ENCODE results near the gene FSTL4. TPM values are rescaled to one million over a fixed set of nuclear protein-coding genes. Genes with fewer than 3 reads are reported as not detected.

The FSTL4 gene
- total and polyA plus RNA-seq, 2 of the 4 experiments (the other 2 are of a cell fraction), result 0.18 TPM; not detected in 1

DNA sequence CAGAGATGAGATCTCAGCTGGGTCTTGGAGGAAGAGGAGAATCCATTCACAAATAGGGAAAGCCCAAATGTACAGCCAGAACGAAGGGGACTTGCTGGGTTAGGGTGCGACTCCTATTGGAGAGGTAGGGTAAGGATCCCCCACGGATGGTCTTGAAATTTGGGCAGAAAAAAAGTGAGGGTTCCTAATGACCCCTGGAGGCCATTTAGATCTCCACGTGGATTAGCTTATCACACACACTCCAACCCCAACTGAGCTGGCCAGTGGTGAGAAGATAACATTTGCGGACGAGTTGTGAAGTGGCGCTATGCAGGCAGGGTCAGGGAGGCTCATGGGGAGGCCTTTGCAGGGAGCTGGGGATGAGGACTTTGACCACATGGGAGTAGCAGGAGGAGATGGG lies 86.0 kb downstream of the FSTL4 start:
- Histone ChIP-seq H3K27ac (ENCODE audit: insufficient read depth, low read length) (no peak overlapping the region), H4K8ac (ENCODE audit: low read depth in 2 of 2, low read length in 2 of 2) (no peak overlapping the region), H4K91ac (ENCODE audit: insufficient read depth, low read depth, low read length) (no peak overlapping the region), H3K9ac (ENCODE audit: low read depth, low read length) (no peak overlapping the region), H2BK20ac (ENCODE audit: low read depth, low read length) (no peak overlapping the region), H3K14ac (replicated peaks; ENCODE audit: low read depth, low read length) (no peak overlapping the region), H3K4me3 (ENCODE audit: insufficient read depth, low read depth, low read length) (no peak overlapping the region), H2BK5ac (ENCODE audit: low read depth, low read length, poor library complexity, severe bottlenecking) (no peak overlapping the region), H3K18ac (ENCODE audit: low read depth, low read length) (no peak overlapping the region), H3K23ac (ENCODE audit: low read depth, low read length) (no peak overlapping the region), H3K56ac (ENCODE audit: extremely low read depth, insufficient read depth, low read length) (no peak overlapping the region), H2BK120ac (ENCODE audit: low read depth, low read length) (no peak overlapping the region), H3K4ac (ENCODE audit: low read depth, low read length) (no peak overlapping the region), H2AFZ (replicated peaks; ENCODE audit: low read length, poor library complexity) (no peak overlapping the region), H3K4me1 (ENCODE audit: control insufficient read depth, insufficient read depth, low read length) (no peaks in the 10 kb centered on the region), H2AK5ac (ENCODE audit: low read depth, low read length) (no peak overlapping the region), H2BK15ac (ENCODE audit: low read depth, low read length) (no peak overlapping the region), H3K36me3 (ENCODE audit: control insufficient read depth, insufficient read depth, low read length) (no peaks in the 10 kb centered on the region), H3K27me3 (ENCODE audit: control insufficient read depth, insufficient read depth, low read length) (peaks cover 16% of the 10 kb centered on the region), H2AK9ac (replicated peaks; ENCODE audit: low read depth, low read length, poor library complexity) (no peak overlapping the region), H3K9me3 (ENCODE audit: control insufficient read depth, insufficient read depth, low read length) (no peaks in the 10 kb centered on the region), H3K9me1 (ENCODE audit: insufficient read depth, low read length) (no peaks in the 10 kb centered on the region), H3K4me2 (ENCODE audit: low read depth, low read length) (no peak overlapping the region), H4K20me1 (ENCODE audit: insufficient read depth, low read length) (no peaks in the 10 kb centered on the region), H4K5ac (ENCODE audit: low read depth, low read length) (no peak overlapping the region), H3K79me1 (ENCODE audit: low read depth in 1 of 2, low read length in 2 of 2) (no peaks in the 10 kb centered on the region)
- no CpG with 5 or more reads among the region's 7 CpGs for WGBS, 2 experiments (ENCODE audit: extremely low coverage in 2 of 2, insufficient read length in 1 of 2)
- dilution Hi-C loops (cut with HindIII; ENCODE audit: low sequenced_read_pairs, unreplicated experiment) (no loop called here), intact Hi-C loops (cut with micrococcal nuclease) (no loop called here), in situ Hi-C loops (cut with MboI; ENCODE audit: low sequenced_read_pairs) (no loop called here)
- DNase-seq, result no peak
- TF ChIP-seq, protein P1, sequence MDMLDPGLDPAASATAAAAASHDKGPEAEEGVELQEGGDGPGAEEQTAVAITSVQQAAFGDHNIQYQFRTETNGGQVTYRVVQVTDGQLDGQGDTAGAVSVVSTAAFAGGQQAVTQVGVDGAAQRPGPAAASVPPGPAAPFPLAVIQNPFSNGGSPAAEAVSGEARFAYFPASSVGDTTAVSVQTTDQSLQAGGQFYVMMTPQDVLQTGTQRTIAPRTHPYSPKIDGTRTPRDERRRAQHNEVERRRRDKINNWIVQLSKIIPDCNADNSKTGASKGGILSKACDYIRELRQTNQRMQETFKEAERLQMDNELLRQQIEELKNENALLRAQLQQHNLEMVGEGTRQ (IDR thresholded peaks at IDR 0.05; ENCODE audit: low read depth, low read length), result no peak
- no peak for TF ChIP-seq RAD21 (IDR thresholded peaks at IDR 0.05; ENCODE audit: low read length)
- no peak for TF ChIP-seq NFE2L2 (IDR thresholded peaks at IDR 0.05; ENCODE audit: low read depth, low read length)
- TF ChIP-seq MAFK (IDR thresholded peaks at IDR 0.05; ENCODE audit: low read depth, low read length), result no peak
- TF ChIP-seq, protein P2, sequence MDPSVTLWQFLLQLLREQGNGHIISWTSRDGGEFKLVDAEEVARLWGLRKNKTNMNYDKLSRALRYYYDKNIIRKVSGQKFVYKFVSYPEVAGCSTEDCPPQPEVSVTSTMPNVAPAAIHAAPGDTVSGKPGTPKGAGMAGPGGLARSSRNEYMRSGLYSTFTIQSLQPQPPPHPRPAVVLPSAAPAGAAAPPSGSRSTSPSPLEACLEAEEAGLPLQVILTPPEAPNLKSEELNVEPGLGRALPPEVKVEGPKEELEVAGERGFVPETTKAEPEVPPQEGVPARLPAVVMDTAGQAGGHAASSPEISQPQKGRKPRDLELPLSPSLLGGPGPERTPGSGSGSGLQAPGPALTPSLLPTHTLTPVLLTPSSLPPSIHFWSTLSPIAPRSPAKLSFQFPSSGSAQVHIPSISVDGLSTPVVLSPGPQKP (IDR thresholded peaks at IDR 0.05; ENCODE audit: borderline replicate concordance, low read depth, low read length), result no peak
- TF ChIP-seq, protein P3, sequence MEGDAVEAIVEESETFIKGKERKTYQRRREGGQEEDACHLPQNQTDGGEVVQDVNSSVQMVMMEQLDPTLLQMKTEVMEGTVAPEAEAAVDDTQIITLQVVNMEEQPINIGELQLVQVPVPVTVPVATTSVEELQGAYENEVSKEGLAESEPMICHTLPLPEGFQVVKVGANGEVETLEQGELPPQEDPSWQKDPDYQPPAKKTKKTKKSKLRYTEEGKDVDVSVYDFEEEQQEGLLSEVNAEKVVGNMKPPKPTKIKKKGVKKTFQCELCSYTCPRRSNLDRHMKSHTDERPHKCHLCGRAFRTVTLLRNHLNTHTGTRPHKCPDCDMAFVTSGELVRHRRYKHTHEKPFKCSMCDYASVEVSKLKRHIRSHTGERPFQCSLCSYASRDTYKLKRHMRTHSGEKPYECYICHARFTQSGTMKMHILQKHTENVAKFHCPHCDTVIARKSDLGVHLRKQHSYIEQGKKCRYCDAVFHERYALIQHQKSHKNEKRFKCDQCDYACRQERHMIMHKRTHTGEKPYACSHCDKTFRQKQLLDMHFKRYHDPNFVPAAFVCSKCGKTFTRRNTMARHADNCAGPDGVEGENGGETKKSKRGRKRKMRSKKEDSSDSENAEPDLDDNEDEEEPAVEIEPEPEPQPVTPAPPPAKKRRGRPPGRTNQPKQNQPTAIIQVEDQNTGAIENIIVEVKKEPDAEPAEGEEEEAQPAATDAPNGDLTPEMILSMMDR (conservative IDR thresholded peaks at IDR 0.05; ENCODE audit: low read depth, low read length), result no peak
- TF ChIP-seq CEBPB (IDR thresholded peaks at IDR 0.05; ENCODE audit: low read depth, low read length), result no peak
- no peak for TF ChIP-seq FOS (IDR thresholded peaks at IDR 0.05; ENCODE audit: low read depth, low read length)
- TF ChIP-seq POLR2A (IDR thresholded peaks at IDR 0.05; ENCODE audit: low read depth, low read length), result no peak
- TF ChIP-seq MAZ (IDR thresholded peaks at IDR 0.05; ENCODE audit: borderline replicate concordance, low read depth, low read length), result no peak
- no peak for TF ChIP-seq SMC3 (IDR thresholded peaks at IDR 0.05; ENCODE audit: low read depth, low read length)
- TF ChIP-seq RFX5 (IDR thresholded peaks at IDR 0.05; ENCODE audit: low read depth, low read length), result no peak
- no peak for TF ChIP-seq RCOR1 (IDR thresholded peaks at IDR 0.05; ENCODE audit: insufficient replicate concordance, low read length)
- TF ChIP-seq BHLHE40 (IDR thresholded peaks at IDR 0.05; ENCODE audit: low read depth, low read length), result no peak
- no peak for TF ChIP-seq MXI1 (IDR thresholded peaks at IDR 0.05; ENCODE audit: borderline replicate concordance, low read depth, low read length)
- BruUV-seq (replicated peaks), result no TSS peak
- ATAC-seq (ENCODE audit: low read depth), result no peak
- ChIA-PET CTCF (interaction anchor here (0.5 kb wide), 1 partner anchor 16 kb away, joined by 5 read pairs; no protein-coding TSS in a partner anchor), POLR2A (ENCODE audit: unreplicated experiment) (no interaction called here)

Measured in IMR-90 (cell line).